HCT116 (cell line): ENCODE results near the gene SPP2.

Experiments used
- EZH2 ChIP-seq: fragments of 200-600 bp; sonication (generic); IDR thresholded peaks from 2 replicates; pipeline ENCODE4 v1.6.1; 2017; ENCODE audit warnings: antibody characterized with exemption, mixed run types
- POLR2A ChIP-seq: IDR thresholded peaks from 2 replicates; pipeline ENCODE4 v1.7.0; 2011; ENCODE audit warnings: borderline replicate concordance; ENCODE audit not compliant: insufficient read depth, insufficient read length; ENCODE audit errors: extremely low read depth
- REST ChIP-seq: IDR thresholded peaks from 2 replicates; pipeline ENCODE4 v1.6.1; 2012; ENCODE audit warnings: low read depth

- TF ChIP-seq REST: no peak
- TF ChIP-seq EZH2: no peak
- no peak for TF ChIP-seq POLR2A
These were observed 9.7 kb downstream of the SPP2 start for GRCh38 chr2:234060236-234060635.
